A549 (cell line): ENCODE data around the gene CCDC34.

Source experiments
- POLR2A ChIP-seq: IDR thresholded peaks from 2 replicates; pipeline ENCODE4 v1.6.1; 2012; ENCODE audit warnings: mild to moderate bottlenecking, low read length
- TF ChIP-seq, protein P1 (sequence below): IDR thresholded peaks from 2 replicates; pipeline ENCODE4 v1.6.1; 2012
- TF ChIP-seq, protein P2 (sequence below): fragments of 200-600 bp; sonication (generic); IDR thresholded peaks from 2 replicates; pipeline ENCODE4 v1.6.1; 2016; ENCODE audit warnings: antibody characterized with exemption, mild to moderate bottlenecking, moderate library complexity

DNA sequence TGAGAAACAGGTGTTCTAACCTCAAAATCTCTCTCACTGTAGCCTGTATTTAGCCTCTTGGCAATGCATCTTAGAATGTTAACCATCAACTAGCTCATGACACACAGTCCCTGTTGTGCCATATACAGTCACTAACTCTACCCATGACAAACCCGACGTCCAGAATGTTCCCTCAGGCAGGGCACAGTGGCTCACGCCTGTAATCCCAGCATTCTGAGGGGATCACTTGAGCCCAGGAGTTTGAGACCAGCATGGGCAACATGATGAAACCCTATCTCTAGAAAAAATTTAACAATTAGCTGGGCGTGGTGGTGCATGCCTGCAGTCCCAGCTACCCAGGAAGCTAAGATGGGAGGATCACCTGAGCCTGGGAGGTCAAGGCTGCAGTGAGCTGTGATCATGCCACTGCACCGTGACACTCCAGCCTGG, 18.2 kb upstream of the CCDC34 start:
- TF ChIP-seq, protein P1, sequence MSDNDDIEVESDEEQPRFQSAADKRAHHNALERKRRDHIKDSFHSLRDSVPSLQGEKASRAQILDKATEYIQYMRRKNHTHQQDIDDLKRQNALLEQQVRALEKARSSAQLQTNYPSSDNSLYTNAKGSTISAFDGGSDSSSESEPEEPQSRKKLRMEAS: no peak
- TF ChIP-seq, protein P2, sequence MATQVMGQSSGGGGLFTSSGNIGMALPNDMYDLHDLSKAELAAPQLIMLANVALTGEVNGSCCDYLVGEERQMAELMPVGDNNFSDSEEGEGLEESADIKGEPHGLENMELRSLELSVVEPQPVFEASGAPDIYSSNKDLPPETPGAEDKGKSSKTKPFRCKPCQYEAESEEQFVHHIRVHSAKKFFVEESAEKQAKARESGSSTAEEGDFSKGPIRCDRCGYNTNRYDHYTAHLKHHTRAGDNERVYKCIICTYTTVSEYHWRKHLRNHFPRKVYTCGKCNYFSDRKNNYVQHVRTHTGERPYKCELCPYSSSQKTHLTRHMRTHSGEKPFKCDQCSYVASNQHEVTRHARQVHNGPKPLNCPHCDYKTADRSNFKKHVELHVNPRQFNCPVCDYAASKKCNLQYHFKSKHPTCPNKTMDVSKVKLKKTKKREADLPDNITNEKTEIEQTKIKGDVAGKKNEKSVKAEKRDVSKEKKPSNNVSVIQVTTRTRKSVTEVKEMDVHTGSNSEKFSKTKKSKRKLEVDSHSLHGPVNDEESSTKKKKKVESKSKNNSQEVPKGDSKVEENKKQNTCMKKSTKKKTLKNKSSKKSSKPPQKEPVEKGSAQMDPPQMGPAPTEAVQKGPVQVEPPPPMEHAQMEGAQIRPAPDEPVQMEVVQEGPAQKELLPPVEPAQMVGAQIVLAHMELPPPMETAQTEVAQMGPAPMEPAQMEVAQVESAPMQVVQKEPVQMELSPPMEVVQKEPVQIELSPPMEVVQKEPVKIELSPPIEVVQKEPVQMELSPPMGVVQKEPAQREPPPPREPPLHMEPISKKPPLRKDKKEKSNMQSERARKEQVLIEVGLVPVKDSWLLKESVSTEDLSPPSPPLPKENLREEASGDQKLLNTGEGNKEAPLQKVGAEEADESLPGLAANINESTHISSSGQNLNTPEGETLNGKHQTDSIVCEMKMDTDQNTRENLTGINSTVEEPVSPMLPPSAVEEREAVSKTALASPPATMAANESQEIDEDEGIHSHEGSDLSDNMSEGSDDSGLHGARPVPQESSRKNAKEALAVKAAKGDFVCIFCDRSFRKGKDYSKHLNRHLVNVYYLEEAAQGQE: no peak
- no peak for TF ChIP-seq POLR2A
